AG04450 (cell line): Measurements from ENCODE around the gene ADARB2. TPM values are rescaled to one million over a fixed set of nuclear protein-coding genes. Genes with fewer than 3 reads are reported as not detected.

Experiments
- CTCF ChIA-PET: fragments of 300-600, 350-600 bp; formaldehyde crosslinking; extraction: SDS; loops from one replicate; lab custom pipeline; 2022; ENCODE audit warnings: antibody characterized with exemption, inconsistent platforms; lab: Charles Lee
- POLR2A ChIA-PET: fragments of 350-600 bp; formaldehyde crosslinking; extraction: SDS; loops from one replicate; lab custom pipeline; 2021; ENCODE audit warnings: antibody characterized with exemption, inconsistent platforms; lab: Yijun Ruan, JAX
- DNase-seq: peaks from one replicate; pipeline ENCODE4 v3.0.0-alpha.2; 2011; ENCODE audit warnings: low read depth, low spot score
- H3K27ac ChIP-seq: one replicate; pipeline ENCODE4 v1.5.1; 2012; ENCODE audit warnings: low read depth, low read length, control low read depth
- H3K27me3 ChIP-seq: one replicate; pipeline ENCODE4 v1.6.0; 2012; ENCODE audit warnings: low read length; ENCODE audit not compliant: control insufficient read depth, insufficient read depth
- H3K4me3 ChIP-seq: 2 replicates; pipeline ENCODE4 v1.5.1; 2011; ENCODE audit warnings: mild to moderate bottlenecking, low read depth, low read length, control low read depth
- H3K9me3 ChIP-seq: 2 replicates; pipeline ENCODE4 v1.5.1; 2012; ENCODE audit warnings: low read length; ENCODE audit not compliant: control insufficient read depth, insufficient read depth
- polyA plus RNA-seq: library from polyadenylated mRNA; depleted of rRNA; stranded (reverse); fragments of >200 nt; gene quantifications from 2 replicates; pipeline ENCODE4 v1.2.3, GENCODE V29; 2011
- TF ChIP-seq, protein P1 (sequence below): IDR thresholded peaks from 2 replicates; pipeline ENCODE4 v1.5.1; 2011; ENCODE audit warnings: low read depth, low read length, control low read depth, inconsistent platforms

Gene ADARB2
- polyA plus RNA-seq, 1 experiment: not detected

GRCh38 chr10:1130995-1131790 is 606.1 kb downstream of the ADARB2 start:
- no peak overlapping the region for H3K4me3 ChIP-seq
- no peaks in the 10 kb centered on the region; the same call in 1 of the 2 replicates for H3K9me3 ChIP-seq
- H3K27me3 ChIP-seq: no peaks in the 10 kb centered on the region
- H3K27ac ChIP-seq: no peak overlapping the region
- ChIA-PET POLR2A (no interaction called here), CTCF (no interaction called here)
- no peak for DNase-seq
- TF ChIP-seq, protein P1, sequence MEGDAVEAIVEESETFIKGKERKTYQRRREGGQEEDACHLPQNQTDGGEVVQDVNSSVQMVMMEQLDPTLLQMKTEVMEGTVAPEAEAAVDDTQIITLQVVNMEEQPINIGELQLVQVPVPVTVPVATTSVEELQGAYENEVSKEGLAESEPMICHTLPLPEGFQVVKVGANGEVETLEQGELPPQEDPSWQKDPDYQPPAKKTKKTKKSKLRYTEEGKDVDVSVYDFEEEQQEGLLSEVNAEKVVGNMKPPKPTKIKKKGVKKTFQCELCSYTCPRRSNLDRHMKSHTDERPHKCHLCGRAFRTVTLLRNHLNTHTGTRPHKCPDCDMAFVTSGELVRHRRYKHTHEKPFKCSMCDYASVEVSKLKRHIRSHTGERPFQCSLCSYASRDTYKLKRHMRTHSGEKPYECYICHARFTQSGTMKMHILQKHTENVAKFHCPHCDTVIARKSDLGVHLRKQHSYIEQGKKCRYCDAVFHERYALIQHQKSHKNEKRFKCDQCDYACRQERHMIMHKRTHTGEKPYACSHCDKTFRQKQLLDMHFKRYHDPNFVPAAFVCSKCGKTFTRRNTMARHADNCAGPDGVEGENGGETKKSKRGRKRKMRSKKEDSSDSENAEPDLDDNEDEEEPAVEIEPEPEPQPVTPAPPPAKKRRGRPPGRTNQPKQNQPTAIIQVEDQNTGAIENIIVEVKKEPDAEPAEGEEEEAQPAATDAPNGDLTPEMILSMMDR: no peak

DNA sequence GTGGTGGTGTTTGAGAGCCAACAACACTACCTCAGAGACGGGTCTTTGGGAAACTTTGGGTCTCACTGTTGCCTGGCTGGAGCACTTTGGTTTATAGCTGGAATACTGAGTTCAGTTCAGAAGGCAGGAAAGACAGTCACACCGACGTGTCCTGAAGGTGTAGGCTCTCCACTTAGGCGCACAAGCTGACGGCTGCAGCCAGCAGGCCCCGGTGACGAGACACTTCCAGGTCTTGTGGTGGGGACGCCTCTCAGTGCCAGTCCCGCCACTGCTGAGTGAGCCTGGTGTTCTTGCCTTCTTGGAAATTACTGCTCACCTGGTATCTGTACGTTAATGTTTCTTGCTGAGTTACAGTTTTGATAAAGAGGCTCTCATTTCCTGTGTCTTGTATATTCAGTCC is 607.1 kb downstream of the ADARB2 start:
- POLR2A ChIA-PET: no interaction called here

DNA sequence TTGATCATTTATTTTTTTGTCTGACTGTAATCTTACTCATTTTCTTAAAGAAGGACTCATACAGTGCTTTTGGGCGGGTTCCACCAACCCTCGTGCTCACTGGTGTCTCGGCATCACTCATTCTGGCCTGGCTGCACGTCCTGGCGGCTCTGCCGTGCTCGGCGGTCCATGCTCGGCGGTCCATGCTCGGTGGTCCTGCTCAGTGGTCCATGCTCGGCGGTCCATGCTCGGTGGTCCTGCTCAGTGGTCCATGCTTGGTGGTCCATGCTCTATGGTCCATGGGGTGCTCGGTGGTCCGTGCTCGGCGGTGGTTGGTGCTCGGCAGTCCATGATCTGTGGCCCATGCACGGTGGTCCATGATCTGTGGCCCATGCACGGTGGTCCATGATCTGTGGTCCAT is 608.7 kb downstream of the ADARB2 start:
- H3K27ac ChIP-seq: no peak overlapping the region
- no peaks in the 10 kb centered on the region for H3K27me3 ChIP-seq
- TF ChIP-seq, protein P1: no peak
- no peak for DNase-seq
- CTCF ChIA-PET: no interaction called here
- no peaks in the 10 kb centered on the region; the same call in 1 of the 2 replicates for H3K9me3 ChIP-seq
- no peak overlapping the region for H3K4me3 ChIP-seq
- POLR2A ChIA-PET: no interaction called here

More for the DNA sequence above, 607.1 kb downstream of the ADARB2 start:
- no peaks in the 10 kb centered on the region; the same call in 1 of the 2 replicates for H3K9me3 ChIP-seq
- H3K27ac ChIP-seq: no peak overlapping the region
- no peak overlapping the region for H3K4me3 ChIP-seq
- TF ChIP-seq, protein P1: no peak
- H3K27me3 ChIP-seq: no peaks in the 10 kb centered on the region
- CTCF ChIA-PET: no interaction called here
- no peak for DNase-seq

DNA sequence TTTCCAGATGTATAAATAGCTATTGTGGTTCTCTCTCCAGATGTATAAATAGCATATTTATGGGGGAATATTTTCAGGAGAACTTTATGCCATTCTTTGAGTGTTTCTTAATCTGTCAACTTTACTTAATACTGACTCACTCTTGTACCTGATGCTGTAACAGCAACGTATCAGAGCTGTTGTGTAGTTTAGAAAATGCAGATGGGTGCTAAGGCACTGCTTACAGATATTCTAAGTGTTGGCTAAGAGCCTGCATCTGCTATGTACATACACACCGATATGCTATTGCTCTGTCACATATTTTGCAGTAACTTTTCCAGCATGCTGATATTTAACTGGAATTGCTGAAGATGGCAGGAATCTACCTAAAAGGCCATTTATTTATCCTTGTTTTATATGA is 609.2 kb downstream of the ADARB2 start:
- Histone ChIP-seq H3K9me3 (no peaks in the 10 kb centered on the region; the same call in 1 of the 2 replicates), H3K27me3 (no peaks in the 10 kb centered on the region), H3K27ac (no peak overlapping the region), H3K4me3 (no peak overlapping the region)
- POLR2A ChIA-PET: no interaction called here
- CTCF ChIA-PET: no interaction called here
- TF ChIP-seq, protein P1: no peak
- no peak for DNase-seq

DNA sequence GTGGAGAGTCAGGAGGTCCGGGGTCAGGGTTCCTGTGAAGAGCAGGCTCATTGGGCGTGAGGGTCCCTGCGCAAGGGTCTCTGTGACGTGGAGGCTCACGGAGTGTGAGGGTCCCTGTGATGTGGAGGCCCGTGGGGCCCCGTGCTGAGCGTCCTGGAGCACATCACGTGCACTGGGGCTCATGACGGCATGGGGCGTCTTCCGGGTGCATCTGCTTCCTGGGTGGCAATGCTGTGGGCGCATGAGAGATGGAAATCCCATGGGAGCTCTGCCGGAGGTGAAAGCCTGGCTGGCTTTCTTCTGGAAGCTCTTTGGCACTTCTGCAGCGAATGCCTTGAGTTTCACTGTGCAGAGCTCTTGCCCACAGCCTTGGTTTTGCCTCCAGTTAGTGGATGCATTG is 609.7 kb downstream of the ADARB2 start:
- no peak overlapping the region for H3K4me3 ChIP-seq
- H3K27me3 ChIP-seq: no peaks in the 10 kb centered on the region
- no peak for DNase-seq
- ChIA-PET POLR2A (interaction anchor here (0.6 kb wide), 1 partner anchor 75 kb away, joined by 3 read pairs; no protein-coding TSS in a partner anchor), CTCF (no interaction called here)
- no peak overlapping the region for H3K27ac ChIP-seq
- TF ChIP-seq, protein P1: no peak
- H3K9me3 ChIP-seq: no peaks in the 10 kb centered on the region; the same call in 1 of the 2 replicates
